DND-41 (cell line): ENCODE data around the gene CFAP61.

Source experiments
- ATAC-seq: fragments of 200-7000 bp; cut with Tn5 transposase; 3 replicates; pipeline ENCODE4 v1.9.1; 2021; ENCODE audit warnings: low read depth; ENCODE audit not compliant: insufficient read depth
- DNase-seq: peaks from one replicate; pipeline ENCODE4 v3.0.0-alpha.2; 2020
- H2AFZ ChIP-seq: 2 replicates; pipeline ENCODE4 v1.6.0; 2012; ENCODE audit warnings: low read depth, low read length
- H3K27ac ChIP-seq: 2 replicates; pipeline ENCODE4 v1.5.1; 2012; ENCODE audit warnings: low read length, inconsistent platforms
- H3K27me3 ChIP-seq: fragments of 200-600 bp; sonication (generic); 2 replicates; pipeline ENCODE4 v1.6.0; 2012; ENCODE audit warnings: low read length, mild to moderate bottlenecking, inconsistent platforms; ENCODE audit not compliant: insufficient read depth, poor library complexity
- H3K36me3 ChIP-seq: 2 replicates; pipeline ENCODE4 v1.5.1; 2012; ENCODE audit warnings: low read length, inconsistent platforms; ENCODE audit not compliant: insufficient read depth
- H3K4me1 ChIP-seq: 2 replicates; pipeline ENCODE4 v1.5.1; 2012; ENCODE audit warnings: mild to moderate bottlenecking, low read length; ENCODE audit not compliant: insufficient read depth
- H3K4me2 ChIP-seq: 2 replicates; pipeline ENCODE4 v1.6.0; 2012; ENCODE audit warnings: mild to moderate bottlenecking, moderate library complexity, low read length, inconsistent platforms; ENCODE audit not compliant: insufficient read depth
- H3K4me3 ChIP-seq, 2 experiments: fragments of 200-600 bp in 1 of 2; shearing (Covaris generic) in 1 of 2; 2 replicates each; pipeline ENCODE4 v1.5.1; 2012 to 2016; ENCODE audit warnings: inconsistent platforms in 2 of 2, low read length in 2 of 2, mild to moderate bottlenecking in 2 of 2, low read depth in 1 of 2, moderate library complexity in 1 of 2
- H3K79me2 ChIP-seq: 2 replicates; pipeline ENCODE4 v1.6.0; 2012; ENCODE audit warnings: low read length, inconsistent platforms; ENCODE audit not compliant: insufficient read depth
- H3K9ac ChIP-seq: 2 replicates; pipeline ENCODE4 v1.6.0; 2012; ENCODE audit warnings: low read depth, mild to moderate bottlenecking, inconsistent platforms, low read length, moderate library complexity
- H3K9me3 ChIP-seq: 2 replicates; pipeline ENCODE4 v1.5.1; 2012; ENCODE audit warnings: low read length, moderate library complexity, mild to moderate bottlenecking, inconsistent platforms; ENCODE audit not compliant: insufficient read depth, severe bottlenecking
- H4K20me1 ChIP-seq: 2 replicates; pipeline ENCODE4 v1.6.0; 2012; ENCODE audit warnings: low read length; ENCODE audit not compliant: insufficient read depth
- CTCF ChIP-seq: IDR thresholded peaks from 2 replicates; pipeline ENCODE4 v1.5.1; 2012; ENCODE audit warnings: borderline replicate concordance, low read length, moderate library complexity, mild to moderate bottlenecking; ENCODE audit not compliant: poor library complexity, severe bottlenecking; ENCODE audit errors: extremely low read depth
- EZH2 ChIP-seq: IDR thresholded peaks from 3 replicates; pipeline ENCODE4 v1.6.1; 2012; ENCODE audit warnings: borderline replicate concordance, low read depth, mild to moderate bottlenecking, moderate library complexity, low read length, inconsistent platforms; ENCODE audit not compliant: severe bottlenecking

Gene CFAP61

GRCh38 chr20:20246996-20247633 lies 194.8 kb downstream of the CFAP61 start:
- ATAC-seq = no peak
- no peak overlapping the region for H3K9ac ChIP-seq
- no peaks in the 10 kb centered on the region for H3K9me3 ChIP-seq
- no peaks in the 10 kb centered on the region for H3K4me1 ChIP-seq
- H2AFZ ChIP-seq = no peak overlapping the region
- no peak for TF ChIP-seq EZH2
- no peak for TF ChIP-seq CTCF
- H4K20me1 ChIP-seq = no peaks in the 10 kb centered on the region
- H3K27ac ChIP-seq = no peak overlapping the region
- no peaks in the 10 kb centered on the region for H3K36me3 ChIP-seq
- no peak overlapping the region for H3K4me2 ChIP-seq
- H3K27me3 ChIP-seq = no peaks in the 10 kb centered on the region
- no peak for DNase-seq
- no peak overlapping the region for H3K4me3 ChIP-seq
- no peaks in the 10 kb centered on the region for H3K79me2 ChIP-seq

GRCh38 chr20:20248620-20249200 lies 196.4 kb downstream of the CFAP61 start:
- ATAC-seq (no peak), DNase-seq (no peak)
- Histone ChIP-seq H4K20me1 (no peaks in the 10 kb centered on the region), H3K4me2 (no peak overlapping the region), H3K79me2 (no peaks in the 10 kb centered on the region), H3K36me3 (no peaks in the 10 kb centered on the region), H3K27me3 (no peaks in the 10 kb centered on the region), H2AFZ (no peak overlapping the region), H3K27ac (no peak overlapping the region), H3K9me3 (no peaks in the 10 kb centered on the region), H3K4me3 (no peak overlapping the region), H3K9ac (no peak overlapping the region), H3K4me1 (no peaks in the 10 kb centered on the region)
- no peak for TF ChIP-seq EZH2
- TF ChIP-seq CTCF = no peak

- H3K4me3 ChIP-seq = no peak overlapping the region
- H3K36me3 ChIP-seq = no peaks in the 10 kb centered on the region
- no peak overlapping the region for H3K9ac ChIP-seq
- H4K20me1 ChIP-seq = no peaks in the 10 kb centered on the region
- no peaks in the 10 kb centered on the region for H3K79me2 ChIP-seq
- ATAC-seq (no peak), DNase-seq (no peak)
- TF ChIP-seq CTCF = no peak
- TF ChIP-seq EZH2 = no peak
- no peak overlapping the region for H3K4me2 ChIP-seq
- no peak overlapping the region for H3K27ac ChIP-seq
- H3K4me1 ChIP-seq = no peaks in the 10 kb centered on the region
- H3K9me3 ChIP-seq = no peaks in the 10 kb centered on the region
- peaks cover under 1% of the 10 kb centered on the region for H3K27me3 ChIP-seq
- H2AFZ ChIP-seq = no peak overlapping the region
Observed at GRCh38 chr20:20251317-20251716, 199.0 kb downstream of the CFAP61 start.
